Measurements from ENCODE around the gene TDRD10.
A peak's percentile ranks its signal among the peaks of the same experiment; 100 is the strongest.

Gene TDRD10, protein sequence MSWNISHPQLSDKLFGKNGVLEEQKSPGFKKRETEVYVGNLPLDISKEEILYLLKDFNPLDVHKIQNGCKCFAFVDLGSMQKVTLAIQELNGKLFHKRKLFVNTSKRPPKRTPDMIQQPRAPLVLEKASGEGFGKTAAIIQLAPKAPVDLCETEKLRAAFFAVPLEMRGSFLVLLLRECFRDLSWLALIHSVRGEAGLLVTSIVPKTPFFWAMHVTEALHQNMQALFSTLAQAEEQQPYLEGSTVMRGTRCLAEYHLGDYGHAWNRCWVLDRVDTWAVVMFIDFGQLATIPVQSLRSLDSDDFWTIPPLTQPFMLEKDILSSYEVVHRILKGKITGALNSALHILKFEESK

DNA sequence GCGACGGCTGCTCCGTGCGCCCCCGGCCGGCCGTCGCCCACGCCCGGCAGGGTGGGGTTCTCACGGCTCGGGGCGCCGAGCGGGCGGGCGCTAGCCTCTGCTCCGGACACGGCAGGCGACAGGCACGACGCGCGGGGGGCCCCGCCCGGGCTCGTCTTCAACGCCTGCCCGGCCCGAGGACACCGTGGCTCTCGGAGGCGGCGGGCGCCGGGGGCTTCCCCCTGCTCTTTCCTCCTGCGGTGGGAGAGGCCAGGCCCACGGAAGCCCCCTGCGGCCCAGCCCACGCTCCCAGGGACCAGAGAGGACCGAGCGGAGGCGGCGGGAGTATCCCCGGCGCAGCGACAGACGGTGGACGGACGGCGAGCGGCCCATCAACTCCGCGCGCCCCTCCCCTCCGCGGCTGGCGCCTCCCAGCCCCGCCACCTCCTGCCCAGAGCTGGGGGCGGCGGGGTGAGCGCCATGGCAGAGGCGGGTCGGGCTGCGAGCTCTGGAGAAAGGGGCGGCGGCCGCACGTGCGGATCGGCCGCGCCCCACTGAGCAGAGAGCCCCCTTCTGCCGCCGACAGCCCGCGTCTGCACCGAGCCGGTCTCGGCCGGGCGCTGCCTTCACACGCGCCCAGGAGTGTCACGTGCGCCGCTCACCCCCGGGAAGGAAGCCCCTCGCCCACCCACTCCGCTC lies at the start of gene TDRD10, which contains the start of gene SHE:
Gene TDRD10 (plus strand): TSS at position 154 of the 678 bp plus-strand sequence. CDS start 4,685 bp downstream, outside the sequence.
Gene SHE (minus strand): TSS at position 347 of the 678 bp plus-strand sequence. CDS start 386 bp downstream, outside the sequence.
- DNase-seq, result peak; percentile 9

DNA sequence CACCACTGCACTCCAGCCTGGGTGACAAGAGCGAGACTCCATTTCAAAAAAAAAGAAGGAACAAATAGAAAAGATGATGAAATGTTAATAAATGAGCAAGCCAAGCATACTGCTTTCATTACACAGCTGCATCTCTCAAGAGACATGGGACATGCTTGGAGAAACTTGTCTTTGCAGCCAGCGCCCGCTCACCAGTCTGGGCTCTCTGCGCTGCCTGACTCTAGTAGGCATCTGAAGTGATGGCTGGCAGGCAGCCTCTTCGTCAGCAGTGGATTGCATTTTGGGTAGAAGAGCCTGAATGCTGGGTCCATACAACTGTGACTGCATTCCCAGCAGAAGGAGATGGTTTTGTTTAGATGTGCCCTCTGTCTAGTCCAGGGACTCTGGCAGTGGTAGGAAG lies 48.9 kb upstream of the TDRD10 start:
- no peak for DNase-seq

DNA sequence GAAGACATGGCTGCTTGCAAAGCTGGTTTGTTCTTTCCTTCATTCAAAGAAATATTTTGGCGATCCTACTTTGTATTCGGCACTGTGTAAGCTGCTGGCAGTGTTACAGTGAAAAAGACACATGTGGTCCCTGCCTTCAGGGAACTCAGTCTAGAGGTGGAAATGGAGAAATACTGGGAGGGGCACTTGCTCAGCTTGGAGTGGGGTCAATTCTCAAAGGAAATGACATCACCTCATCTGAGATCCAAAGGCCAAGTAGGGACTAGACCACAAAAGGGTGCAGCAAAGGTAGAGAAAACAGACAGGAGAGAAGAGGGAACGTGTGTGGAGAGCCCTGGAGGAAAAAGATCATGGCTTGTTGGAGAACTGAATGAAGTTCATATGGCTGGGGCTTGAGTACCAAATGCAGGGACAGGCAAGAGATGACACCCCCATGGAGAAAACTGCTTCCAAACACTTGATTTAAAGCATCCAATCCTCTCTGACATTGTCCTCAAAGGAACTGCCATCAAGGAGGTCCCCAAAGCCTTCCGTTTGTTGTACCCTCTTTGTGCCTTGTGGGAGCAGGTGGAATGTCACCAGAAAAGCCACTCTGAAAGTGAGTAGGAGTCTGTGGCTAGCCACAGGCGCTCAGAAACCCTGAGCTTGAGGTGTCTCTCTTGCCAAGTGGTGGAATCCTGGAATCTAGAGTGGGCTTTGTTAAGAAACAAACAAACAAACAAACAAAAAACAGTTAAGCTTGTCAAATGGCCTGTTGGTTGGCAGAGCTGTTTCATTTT lies 48.3 kb upstream of the TDRD10 start:
- no peak for DNase-seq

GRCh38 chr1:154454386-154455120 lies 47.5 kb upstream of the TDRD10 start:
- DNase-seq, result no peak

DNA sequence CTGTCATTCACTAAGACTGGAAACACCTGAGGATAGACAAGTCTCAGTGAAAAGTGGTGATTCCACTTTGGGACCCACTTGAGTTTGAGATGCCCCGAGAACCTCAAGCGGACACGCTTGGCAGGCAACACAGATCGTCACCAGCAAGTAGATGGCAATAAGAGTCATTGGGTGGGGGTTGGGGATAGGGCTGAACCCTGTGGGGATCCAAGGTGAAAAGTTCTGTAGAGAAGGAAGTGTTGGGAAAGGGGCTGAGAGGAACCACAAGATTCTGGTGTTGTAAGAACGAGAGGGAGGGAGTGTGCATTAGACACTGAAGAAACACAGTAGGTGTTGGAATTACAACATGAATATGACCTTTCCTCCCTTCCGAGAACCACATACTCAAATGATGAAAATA lies 45.4 kb upstream of the TDRD10 start:
- DNase-seq, result no peak

DNA sequence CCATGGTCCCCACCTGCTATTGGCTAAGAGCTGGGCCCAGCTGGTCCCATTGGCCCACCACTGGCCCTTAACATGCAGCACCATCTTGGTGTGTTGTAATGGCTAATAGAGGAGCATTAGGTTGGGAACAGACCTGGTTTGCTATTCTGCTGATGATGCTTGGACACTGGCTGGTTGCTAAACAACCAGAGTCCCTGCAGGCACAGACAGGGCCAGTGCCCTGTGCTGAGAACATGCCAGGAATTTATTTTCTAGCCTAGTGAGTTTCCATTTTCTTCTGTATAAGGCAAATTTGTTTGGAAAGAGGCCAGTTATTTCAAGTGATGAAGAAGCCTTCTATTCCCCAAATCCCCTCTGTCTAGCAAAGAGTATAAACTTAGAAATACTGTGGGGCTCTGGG lies 42.9 kb upstream of the TDRD10 start:
- DNase-seq, result no peak

DNA sequence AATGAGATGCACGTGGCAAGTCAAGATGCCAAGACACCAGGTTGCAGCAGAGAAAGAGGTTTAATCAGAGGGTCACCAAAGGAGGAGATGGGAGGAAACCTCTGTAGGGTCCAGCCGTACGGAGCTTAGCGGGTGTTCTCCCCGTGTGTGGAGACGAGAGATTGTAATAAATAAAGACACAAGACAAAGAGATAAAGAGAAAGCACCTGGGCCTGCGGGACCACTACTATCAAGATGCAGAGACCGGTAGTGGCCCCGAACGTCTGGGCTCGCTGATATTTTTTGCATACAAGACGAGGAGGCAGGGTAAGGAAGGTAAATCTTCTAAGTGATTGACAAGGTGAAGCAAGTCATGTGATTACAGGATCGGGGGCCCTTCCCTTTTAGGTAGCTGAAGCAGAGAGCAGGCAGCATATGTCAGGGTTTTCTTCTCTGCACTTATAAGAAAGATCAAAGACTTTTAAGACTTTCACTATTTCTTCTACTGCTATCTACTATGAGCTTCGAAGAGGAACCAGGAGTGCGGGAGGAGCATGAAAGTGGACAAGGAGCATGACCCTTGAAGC lies 41.2 kb upstream of the TDRD10 start:
- no peak for DNase-seq

GRCh38 chr1:154463512-154463990 lies 38.5 kb upstream of the TDRD10 start:
- DNase-seq, result no peak

- DNase-seq, result no peak
These were observed 36.3 kb upstream of the TDRD10 start for GRCh38 chr1:154465621-154466195.

DNA sequence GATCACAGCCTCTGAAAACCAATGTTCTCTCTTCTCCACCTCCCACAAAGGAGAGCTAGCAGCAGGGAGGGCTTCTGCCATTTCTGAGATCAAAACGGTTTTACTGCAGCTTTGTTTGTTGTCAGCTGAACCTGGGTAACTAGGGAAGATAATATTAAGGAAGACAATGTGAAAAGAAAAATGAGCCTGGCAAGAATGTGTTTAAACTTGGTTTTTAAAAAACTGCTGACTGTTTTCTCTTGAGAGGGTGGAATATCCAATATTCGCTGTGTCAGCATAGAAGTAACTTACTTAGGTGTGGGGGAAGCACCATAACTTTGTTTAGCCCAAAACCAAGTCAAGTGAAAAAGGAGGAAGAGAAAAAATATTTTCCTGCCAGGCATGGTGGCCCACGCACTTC lies 35.8 kb upstream of the TDRD10 start:
- DNase-seq, result no peak

DNA sequence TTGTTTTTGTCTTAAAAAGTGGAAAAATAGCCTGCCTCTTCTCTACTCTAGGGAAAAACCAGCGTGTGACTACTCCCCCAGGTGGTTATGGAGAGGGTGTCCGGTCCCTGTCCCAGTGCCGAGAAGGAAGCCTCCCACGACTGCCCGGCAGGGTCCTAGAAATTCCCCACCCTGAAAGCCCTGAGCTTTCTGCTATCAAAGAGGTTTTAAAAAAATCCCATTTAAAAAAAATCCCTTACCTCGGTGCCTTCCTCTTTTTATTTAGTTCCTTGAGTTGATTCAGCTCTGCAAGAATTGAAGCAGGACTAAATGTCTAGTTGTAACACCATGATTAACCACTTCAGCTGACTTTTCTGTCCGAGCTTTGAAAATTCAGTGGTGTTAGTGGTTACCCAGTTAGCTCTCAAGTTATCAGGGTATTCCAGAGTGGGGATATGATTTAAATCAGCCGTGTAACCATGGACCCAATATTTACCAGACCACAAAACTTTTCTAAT lies 35.0 kb upstream of the TDRD10 start:
- DNase-seq, result no peak

DNA sequence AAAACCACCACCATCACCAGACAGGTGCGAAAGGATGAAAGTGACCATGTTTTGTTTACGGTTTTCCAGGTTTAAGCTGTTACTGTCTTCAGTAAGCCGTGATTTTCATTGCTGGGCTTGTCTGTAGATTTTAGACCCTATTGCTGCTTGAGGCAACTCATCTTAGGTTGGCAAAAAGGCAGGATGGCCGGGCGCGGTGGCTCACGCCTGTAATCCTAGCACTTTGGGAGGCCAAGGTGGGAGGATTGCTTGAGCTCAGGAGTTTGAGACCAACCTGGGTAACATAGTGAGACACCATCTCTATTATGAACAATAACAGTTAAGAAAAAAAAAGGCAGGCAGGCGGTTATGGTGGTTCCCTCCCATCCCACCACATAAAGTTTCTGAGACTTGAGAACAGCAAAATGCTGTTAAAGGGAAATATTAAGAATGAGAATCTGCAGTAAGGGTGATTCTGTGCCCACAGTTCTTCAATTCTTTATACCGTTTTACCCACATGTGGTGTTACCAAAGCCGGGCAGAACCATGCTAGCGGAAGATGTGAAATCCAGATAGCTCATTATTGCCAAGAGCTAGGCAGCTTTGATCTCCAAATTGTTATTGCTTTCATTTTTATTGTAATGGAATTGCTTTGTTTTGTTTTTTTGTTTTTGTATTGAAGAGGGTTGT lies 34.5 kb upstream of the TDRD10 start:
- no peak for DNase-seq

DNA sequence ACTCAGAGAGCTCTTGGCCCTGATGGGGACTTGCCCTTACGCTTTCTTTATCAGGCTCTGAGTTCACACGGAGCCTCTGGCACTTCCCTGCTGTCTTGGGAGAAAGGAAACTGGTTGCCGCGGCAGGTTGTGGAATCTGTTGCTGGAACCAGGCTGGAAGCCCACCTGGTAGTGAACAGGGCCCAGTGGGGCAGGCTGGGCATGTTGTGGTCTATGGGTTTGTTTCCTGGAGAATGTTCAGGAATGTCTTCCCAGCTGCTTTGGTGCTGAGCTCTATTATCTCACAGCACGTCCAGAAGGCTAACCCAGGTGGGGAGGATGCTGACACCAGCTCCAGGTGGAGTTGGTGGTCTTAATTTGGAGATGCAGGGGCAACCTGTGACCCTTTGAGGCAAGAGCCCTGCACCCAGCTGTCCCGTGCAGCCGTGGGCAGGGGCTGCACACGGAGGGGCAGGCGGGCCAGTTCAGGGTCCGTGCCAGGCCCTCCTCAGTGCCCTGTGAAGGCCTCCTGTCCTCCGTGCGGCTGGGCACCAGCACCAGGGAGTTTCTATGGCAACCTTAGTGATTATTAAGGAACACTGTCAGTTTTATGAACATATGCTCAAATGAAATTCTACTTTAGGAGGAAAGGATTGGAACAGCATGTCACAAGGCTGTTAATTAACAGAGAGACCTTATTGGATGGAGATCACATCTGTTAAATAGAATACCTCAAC lies 33.3 kb upstream of the TDRD10 start:
- no peak for DNase-seq

DNA sequence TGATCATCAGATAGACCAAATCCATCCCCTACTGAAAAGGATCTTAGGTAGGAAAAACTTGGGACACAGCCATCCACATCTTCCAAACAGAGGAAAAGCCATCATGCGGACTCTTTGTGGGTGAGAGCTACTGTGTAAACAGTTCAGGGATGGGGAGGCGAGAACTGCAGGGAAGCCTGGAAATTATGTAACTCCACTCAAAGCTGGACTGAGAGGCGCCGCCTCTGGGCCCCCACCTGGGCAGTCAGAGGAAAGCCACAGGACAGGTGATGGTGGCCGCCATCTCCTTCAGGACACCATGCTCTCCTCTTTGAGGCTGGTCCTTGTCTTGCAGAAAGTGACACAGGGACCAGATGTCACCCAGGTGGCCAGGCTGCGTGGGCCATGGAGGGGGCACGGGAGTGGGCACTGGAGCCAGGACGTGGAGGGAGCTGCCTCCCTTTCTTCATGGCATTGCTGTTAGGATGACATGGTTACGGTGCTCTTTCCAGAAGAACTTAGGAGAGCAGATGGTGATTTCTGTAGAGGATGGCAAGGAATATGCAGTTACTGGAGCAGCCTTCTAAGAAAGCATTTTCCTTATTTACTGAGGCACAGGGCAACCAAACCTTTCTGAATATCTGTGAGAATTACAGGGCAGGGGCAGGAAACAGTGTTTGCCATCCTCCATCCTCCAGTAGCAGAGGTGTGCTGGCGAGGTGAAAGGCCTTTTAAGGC lies 32.0 kb upstream of the TDRD10 start:
- peak; percentile 29 for DNase-seq

DNA sequence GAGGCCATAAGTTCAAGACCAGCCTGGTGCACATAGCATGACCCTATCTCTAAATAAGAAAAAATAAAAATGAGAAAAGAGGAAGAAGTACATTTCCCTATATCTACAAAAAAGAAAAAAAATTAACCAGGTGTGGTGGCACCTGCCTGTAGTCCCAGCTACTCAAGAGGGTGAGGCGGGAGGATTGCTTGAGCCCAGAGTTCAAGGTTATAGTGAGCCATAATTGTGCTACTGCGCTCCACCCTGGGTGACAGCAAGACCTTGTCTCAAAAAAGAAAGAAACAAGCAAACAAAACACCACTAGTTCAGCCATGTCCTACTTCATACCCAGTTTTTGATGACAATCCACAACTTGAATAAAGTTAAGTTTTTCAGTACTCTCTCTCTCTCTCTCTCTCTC lies 30.7 kb upstream of the TDRD10 start:
- DNase-seq, result no peak

DNA sequence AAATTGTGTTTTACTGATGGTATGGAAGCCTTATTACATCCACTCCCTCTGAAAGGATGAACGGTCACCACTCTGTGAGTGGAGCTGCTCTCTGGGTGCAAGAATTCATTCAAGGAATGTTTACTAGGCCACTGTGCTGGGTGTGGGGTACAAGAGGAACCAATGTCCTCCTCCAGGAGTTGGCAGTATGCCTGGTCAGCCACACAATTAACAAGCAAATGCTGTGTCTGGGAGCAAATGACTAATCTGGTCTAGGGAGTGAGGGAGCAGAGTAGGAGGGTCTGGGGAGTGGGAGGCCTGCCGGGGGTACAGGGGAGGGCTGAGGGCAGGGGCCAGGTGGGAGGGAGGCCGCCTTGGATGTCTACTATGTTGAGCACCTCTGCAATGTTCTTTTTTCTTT lies 27.2 kb upstream of the TDRD10 start:
- no peak for DNase-seq

DNA sequence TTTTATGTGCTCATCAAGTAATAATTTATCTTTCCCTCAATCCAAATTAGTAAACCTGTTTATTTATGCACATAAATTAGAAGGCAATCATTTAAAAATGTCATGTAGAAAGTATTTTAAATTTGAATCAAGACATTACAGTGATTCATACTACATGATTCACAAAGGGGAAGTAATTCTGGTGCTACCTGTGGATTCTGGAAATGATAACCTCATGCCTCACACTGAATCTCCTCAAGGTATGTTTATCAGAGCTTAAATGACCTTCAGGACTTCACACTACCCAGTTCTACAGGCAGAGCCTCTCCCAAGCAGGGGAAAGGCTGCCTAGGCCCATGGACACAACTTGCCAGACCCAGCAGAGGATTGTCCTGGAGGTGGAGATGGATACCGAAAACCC lies 25.2 kb upstream of the TDRD10 start:
- no peak for DNase-seq

- no peak for DNase-seq
These were observed 24.0 kb upstream of the TDRD10 start for GRCh38 chr1:154478013-154478412.

DNA sequence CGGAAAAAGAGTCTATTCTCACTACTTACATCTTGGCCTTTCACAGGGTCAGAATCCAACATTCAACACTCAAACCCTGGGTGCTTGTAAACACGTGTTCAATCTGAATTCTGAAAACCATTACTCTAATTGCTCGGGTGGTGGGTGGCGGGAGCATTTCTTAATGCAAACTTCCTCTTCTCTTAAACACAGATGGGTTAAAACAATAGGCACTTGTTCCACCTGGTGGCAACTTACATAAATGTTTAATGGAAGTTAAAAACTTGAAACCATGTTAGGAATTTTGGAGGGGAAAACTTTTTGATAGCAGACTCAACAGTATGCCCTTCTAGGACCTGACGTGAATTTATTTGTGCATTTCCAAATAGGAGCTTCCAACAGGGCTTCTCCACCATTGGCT lies 23.4 kb upstream of the TDRD10 start:
- no peak for DNase-seq
